GM20000 (cell line): ENCODE results near the gene RPL4.

ENCODE experiments used
- DNase-seq: peaks from one replicate; pipeline ENCODE4 v3.0.0; 2012; ENCODE audit warnings: low spot score
- CTCF ChIP-seq: IDR thresholded peaks from 2 replicates; pipeline ENCODE4 v1.5.1; 2012; ENCODE audit warnings: mild to moderate bottlenecking, control low read depth; ENCODE audit errors: extremely low read depth, missing control alignments

Gene RPL4

GRCh38 chr15:66504563-66505429 is at the start of gene RPL4, which contains the start of gene ZWILCH:
Gene RPL4, minus strand, starts transcription at chr15:66504855. Its CDS starts 65 bp downstream, at chr15:66504790.
Gene ZWILCH, plus strand, starts transcription at chr15:66505326. Its CDS starts 13 bp downstream, at chr15:66505339.
- peak; percentile 80 for DNase-seq
- TF ChIP-seq CTCF = no peak

GRCh38 chr15:66545255-66545654 is 40.6 kb upstream of the RPL4 start:
- no peak for DNase-seq
- TF ChIP-seq CTCF = no peak

DNA sequence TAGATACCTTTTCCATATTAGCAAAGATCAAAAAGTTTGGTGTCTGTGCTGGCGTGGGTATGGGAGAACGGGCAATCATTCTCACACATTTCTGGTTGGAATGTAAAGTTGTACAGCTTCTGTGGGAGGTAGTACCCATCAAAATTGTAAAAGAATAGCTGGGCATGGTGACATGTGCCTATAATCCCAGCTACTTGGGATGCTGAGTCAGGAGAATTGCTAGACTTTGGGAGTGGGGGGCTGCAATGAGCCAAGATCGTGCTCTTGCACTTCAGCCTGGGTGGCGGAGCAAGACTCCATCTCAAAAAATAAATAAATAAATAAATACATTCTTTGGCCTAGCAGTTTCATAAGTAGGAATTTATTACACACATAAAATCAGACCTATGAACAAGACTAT is 38.2 kb upstream of the RPL4 start:
- no peak for DNase-seq
- no peak for TF ChIP-seq CTCF

DNA sequence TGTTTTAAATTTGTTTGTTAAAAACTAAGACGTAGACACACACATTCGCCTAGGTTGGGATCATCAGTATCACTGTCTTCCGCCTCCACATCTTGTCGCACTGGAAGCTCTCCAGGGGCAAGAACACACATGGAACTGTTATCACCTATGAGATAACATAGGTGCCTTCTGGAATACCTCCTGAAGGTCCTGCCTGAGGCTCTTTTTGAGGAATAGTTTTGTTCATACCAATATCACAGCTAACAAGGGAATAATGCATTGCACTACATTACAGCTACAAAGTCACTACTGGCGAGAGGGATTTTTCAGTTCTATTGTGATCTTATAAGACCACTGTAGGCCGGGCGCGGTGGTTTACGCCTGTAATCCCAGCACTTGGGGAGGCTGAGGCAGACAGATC is 30.4 kb upstream of the RPL4 start:
- no peak for TF ChIP-seq CTCF
- no peak for DNase-seq

GRCh38 chr15:66524838-66525237 is 20.2 kb upstream of the RPL4 start:
- no peak for DNase-seq
- no peak for TF ChIP-seq CTCF

GRCh38 chr15:66523926-66524325 is 19.3 kb upstream of the RPL4 start:
- no peak for DNase-seq
- TF ChIP-seq CTCF = no peak

GRCh38 chr15:66515901-66516322 is 11.3 kb upstream of the RPL4 start:
- TF ChIP-seq CTCF = no peak
- DNase-seq = no peak
